H4 (cell line): ENCODE data around the gene ZBTB4. TPM values are rescaled to one million over a fixed set of nuclear protein-coding genes. Genes with fewer than 3 reads are reported as not detected.
"Not testable (repeated sequence)": the region's sequence is repeated elsewhere in the genome, so short reads cannot be mapped to it uniquely, and the experiment has no call there.

Source experiments
- DNase-seq: peaks from one replicate; pipeline ENCODE4 v3.0.0-alpha.2; 2015; ENCODE audit warnings: low spot score
- total RNA-seq: library from RNA; depleted of rRNA; stranded (reverse); fragments of >200 nt; shearing (Covaris generic); gene quantifications from 2 replicates; pipeline ENCODE4 v1.2.3, GENCODE V29; 2014

The ZBTB4 gene
- total RNA-seq, 1 experiment from 2014 or later = 4.5 TPM

- no peak for DNase-seq
Observed at GRCh38 chr17:7495906-7496434, 16.5 kb upstream of the ZBTB4 start.

DNA sequence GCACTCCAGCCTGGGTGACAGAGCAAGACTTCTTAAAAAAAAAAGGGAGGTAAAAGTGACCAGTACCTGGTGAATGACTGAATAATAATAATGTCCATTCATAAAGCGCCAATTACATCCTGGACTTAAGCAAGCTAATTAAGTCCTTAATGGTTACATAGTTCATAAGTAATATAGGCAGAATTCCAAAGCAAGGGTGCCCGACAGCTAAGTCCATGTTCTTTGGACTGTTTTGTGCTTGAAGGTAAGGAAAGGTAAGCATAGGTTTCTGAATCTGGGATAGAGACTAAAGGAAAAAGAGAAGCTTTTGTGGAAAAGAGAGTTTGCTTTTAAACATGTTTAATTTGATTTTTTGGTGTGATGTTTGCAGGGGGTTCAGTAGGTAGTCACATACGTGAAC is 14.5 kb upstream of the ZBTB4 start:
- no peak for DNase-seq

GRCh38 chr17:7491583-7491982 is 12.2 kb upstream of the ZBTB4 start:
- no peak for DNase-seq

- DNase-seq = no peak
Observed at GRCh38 chr17:7490144-7490543, 10.7 kb upstream of the ZBTB4 start.

- DNase-seq = no peak
Observed at GRCh38 chr17:7486181-7486580, 6.8 kb upstream of the ZBTB4 start.

DNA sequence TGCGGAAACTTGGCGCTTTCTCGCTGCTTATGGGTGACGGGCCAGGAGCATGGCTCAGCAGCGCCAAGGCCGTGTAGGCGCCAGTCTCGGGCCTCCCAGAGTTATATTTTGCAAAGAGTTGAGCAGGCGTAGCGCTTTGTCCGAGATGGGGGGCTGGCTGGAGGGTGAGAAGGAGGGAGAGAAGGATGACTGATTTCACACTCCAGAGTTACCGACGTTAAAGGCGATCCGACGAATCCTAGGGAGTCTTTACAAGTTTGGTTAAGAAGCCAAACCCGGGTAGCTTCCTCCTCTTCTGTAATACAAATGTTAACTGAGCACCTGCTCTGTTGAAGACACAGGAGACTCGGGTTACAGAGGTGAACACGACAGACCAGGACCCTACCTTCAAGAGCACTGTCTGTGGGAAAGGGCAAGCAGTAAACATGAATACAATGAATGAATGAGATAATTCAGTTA is 5.5 kb upstream of the ZBTB4 start:
- no peak for DNase-seq

- peak; percentile 92 for DNase-seq
Observed at GRCh38 chr17:7484067-7484918, 4.9 kb upstream of the ZBTB4 start, which contains the start of gene POLR2A. TSS of gene POLR2A (plus strand) at chr17:7484366.

- peak; percentile 83 for DNase-seq
Observed at GRCh38 chr17:7483255-7484066, 4.0 kb upstream of the ZBTB4 start.

DNA sequence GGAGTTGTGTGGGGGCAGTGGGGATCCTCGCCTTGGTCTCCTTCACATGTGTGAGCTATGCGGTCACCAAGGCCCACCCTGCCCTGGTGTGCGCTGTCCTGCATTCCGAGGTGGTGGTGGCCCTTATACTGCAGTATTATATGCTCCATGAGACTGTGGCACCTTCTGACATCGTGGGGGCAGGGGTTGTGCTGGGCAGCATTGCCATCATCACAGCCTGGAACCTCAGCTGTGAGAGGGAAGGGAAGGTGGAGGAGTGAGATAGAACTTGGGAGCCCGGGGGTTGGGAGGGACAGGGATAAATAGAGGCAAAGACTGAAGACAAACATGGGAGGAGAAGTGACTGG is 3.3 kb upstream of the ZBTB4 start:
- not testable (repeated sequence) for DNase-seq

DNA sequence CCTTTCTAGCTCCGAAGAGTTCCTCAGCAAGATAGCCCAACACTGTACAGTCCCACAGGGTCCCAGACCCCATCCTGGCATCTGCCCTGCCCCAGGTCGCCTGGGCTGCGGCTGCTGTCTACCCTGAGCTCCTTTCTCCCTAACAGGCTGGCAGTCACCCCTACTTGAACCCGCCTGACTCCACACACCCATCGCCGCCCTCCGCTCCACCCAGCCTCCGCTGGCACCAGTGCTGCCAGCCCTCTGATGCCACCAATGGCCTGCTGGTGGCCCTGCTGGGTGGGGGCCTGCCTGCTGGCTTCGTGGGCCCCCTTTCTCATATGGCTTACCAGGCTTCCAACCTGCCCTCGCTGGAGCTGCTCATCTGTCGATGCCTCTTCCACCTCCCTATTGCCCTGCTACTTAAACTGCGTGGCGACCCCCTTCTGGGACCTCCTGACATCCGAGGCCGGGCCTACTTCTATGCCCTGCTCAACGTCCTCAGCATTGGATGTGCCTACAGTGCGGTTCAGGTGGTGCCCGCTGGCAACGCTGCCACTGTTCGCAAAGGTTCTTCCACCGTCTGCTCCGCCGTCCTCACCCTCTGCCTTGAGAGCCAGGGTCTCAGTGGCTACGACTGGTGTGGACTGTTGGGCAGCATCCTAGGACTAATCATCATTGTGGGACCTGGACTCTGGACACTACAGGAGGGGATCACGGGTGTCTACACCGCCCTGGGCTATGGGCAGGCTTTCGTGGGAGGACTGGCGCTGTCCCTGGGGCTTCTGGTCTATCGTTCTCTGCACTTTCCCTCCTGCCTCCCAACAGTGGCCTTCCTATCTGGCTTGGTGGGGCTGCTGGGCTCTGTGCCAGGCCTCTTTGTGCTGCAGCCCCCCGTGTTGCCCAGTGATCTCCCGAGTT is 2.7 kb upstream of the ZBTB4 start:
- DNase-seq = not testable (repeated sequence)

- not testable (repeated sequence) for DNase-seq
Observed at GRCh38 chr17:7481275-7481674, 1.8 kb upstream of the ZBTB4 start, which contains the start of gene SLC35G6. TSS of gene SLC35G6 (plus strand) at chr17:7481446. CDS start at chr17:7481517, 71 bp downstream.

- DNase-seq = no peak
Observed at GRCh38 chr17:7480089-7480384, 606 bp upstream of the ZBTB4 start.

DNA sequence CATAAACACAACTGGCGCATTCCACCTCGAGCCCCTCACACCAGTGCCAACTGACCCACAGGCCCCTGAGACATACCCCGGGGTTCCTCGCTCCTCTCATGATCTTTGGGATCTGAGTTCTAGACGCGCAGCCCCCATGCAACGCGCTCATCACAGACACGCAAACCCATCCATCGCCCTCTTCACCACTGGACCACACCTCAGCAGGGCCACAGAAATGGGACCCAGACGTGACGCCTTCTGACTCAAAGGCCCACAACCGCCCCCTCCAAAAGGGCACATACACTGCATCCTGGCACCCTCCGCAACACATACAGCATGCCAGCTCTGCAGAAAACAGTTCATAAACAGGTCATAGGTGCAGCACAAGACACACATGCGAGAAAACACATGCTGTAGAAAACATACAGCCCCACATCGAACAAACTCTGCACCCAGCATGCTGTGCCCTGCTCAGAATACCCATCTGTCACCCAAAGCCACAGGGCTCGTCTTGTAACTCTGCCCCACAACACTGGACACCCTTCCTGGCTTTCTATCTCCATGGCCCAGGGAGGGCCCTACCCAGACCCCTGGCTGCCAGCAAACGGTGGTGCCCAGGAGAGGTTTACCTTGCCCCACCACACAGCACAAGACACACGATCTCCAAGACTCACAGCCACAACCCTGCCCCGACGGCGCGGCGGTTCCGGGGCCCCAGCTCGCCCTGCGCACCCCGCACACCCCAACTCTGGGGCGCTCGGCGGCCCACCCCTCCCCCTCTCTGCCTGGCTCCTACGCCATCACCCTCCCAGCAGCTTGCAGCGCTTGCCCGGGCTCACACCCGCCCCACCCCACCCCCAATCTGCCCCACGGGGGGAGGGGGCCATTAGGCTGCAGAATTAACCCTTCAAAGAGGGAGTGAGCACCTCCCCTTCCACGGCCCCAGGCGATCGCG is 887 bp downstream of the ZBTB4 start:
- DNase-seq = no peak

GRCh38 chr17:7477392-7478275 is 1.8 kb downstream of the ZBTB4 start:
- DNase-seq = peak; percentile 36

DNA sequence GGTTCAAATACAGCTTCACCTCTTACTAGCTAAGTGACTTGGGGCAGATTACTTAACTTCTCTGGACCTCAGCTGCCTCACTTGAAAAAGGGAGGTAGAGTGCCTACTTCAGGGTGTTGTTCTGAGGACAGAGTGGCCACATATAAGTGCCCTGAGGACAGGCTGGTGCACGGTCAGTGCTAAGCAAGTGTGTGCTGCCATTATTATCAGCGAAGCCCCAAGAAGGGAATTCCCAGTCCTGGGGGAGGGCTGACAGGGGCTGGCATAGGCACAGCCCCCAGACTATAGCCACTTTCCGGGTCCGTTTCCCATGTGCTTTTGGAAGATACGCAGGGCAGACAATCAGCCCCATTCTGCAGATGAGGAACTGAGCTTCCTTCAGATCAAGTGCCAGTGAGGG is 2.5 kb downstream of the ZBTB4 start:
- DNase-seq = no peak

- no peak for DNase-seq
Observed at GRCh38 chr17:7476494-7476893, 2.9 kb downstream of the ZBTB4 start.

- DNase-seq = no peak
Observed at GRCh38 chr17:7475764-7476422, 3.5 kb downstream of the ZBTB4 start.

GRCh38 chr17:7474767-7475166 is 4.7 kb downstream of the ZBTB4 start:
- not testable (repeated sequence) for DNase-seq

DNA sequence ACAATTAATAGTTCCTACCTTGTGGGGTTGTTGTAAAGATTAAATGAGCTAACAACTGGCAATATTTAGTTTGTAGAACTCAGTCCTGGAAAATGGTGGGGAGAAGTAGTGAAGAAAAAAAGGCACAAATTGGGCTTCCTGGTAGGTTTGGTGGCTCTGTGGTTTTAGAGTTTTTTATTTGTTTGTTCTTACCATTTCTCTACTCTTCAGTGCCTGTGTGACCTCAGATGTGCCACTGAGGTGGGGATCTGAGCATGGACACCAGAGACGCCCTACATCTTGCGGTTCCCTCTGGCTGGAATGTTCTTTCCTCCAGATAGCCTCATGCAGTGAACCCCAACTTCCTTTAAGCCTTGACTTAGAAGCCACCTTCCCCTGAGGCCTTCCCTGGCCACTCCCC is 7.7 kb downstream of the ZBTB4 start:
- DNase-seq = no peak
